Measurements from ENCODE around the gene PDXDC1.
"Not testable (repeated sequence)": the region's sequence is repeated elsewhere in the genome, so short reads cannot be mapped to it uniquely, and the experiment has no call there.

The PDXDC1 gene

GRCh38 chr16:15021429-15021828 is 46.6 kb downstream of the PDXDC1 start:
- DNase-seq: not testable (repeated sequence)

GRCh38 chr16:15022194-15022593 is 47.4 kb downstream of the PDXDC1 start:
- DNase-seq: peak; percentile 27

- not testable (repeated sequence) for DNase-seq
These were observed 48.7 kb downstream of the PDXDC1 start for GRCh38 chr16:15023381-15024077.

GRCh38 chr16:15024858-15025199 is 50.0 kb downstream of the PDXDC1 start:
- not testable (repeated sequence) for DNase-seq

- not testable (repeated sequence) for DNase-seq
These were observed 50.6 kb downstream of the PDXDC1 start for GRCh38 chr16:15025234-15025951.

- not testable (repeated sequence) for DNase-seq
These were observed 52.2 kb downstream of the PDXDC1 start for GRCh38 chr16:15027051-15027450.

- not testable (repeated sequence) for DNase-seq
These were observed 52.9 kb downstream of the PDXDC1 start for GRCh38 chr16:15027503-15028344.

GRCh38 chr16:15028345-15028715 is 53.5 kb downstream of the PDXDC1 start:
- not testable (repeated sequence) for DNase-seq

- DNase-seq: not testable (repeated sequence)
These were observed 54.2 kb downstream of the PDXDC1 start for GRCh38 chr16:15028801-15029698.

GRCh38 chr16:15029749-15030148 is 54.9 kb downstream of the PDXDC1 start:
- DNase-seq: not testable (repeated sequence)

- DNase-seq: no peak
These were observed 56.4 kb downstream of the PDXDC1 start for GRCh38 chr16:15031179-15031578.

- no peak for DNase-seq
These were observed 56.8 kb downstream of the PDXDC1 start for GRCh38 chr16:15031586-15031985.

GRCh38 chr16:15032547-15033308 is 57.9 kb downstream of the PDXDC1 start:
- no peak for DNase-seq

- no peak for DNase-seq
These were observed 58.5 kb downstream of the PDXDC1 start for GRCh38 chr16:15033309-15033707.

GRCh38 chr16:15034266-15035162 is 59.7 kb downstream of the PDXDC1 start:
- no peak for DNase-seq

- DNase-seq: no peak
These were observed 60.4 kb downstream of the PDXDC1 start for GRCh38 chr16:15035163-15035729.

GRCh38 chr16:15037003-15037402 is 62.2 kb downstream of the PDXDC1 start:
- no peak for DNase-seq

GRCh38 chr16:15037745-15038144 is 62.9 kb downstream of the PDXDC1 start:
- DNase-seq: no peak

- no peak for DNase-seq
These were observed 63.9 kb downstream of the PDXDC1 start for GRCh38 chr16:15038689-15039088.

Data from stimulated activated CD4-positive, alpha-beta T cell treated with anti-CD3 and anti-CD28 coated beads, Interleukin-1b, Interleukin-23, amount 100 ng/mL, for 48 hours (primary cell).